B cell (primary cell): ENCODE measurements around the gene GRPR.

ENCODE experiments used
- CTCF ChIP-seq: fragments of 200-600 bp; IDR thresholded peaks from one replicate; pipeline ENCODE4 v1.8.0; 2022; ENCODE audit warnings: antibody characterized with exemption, mild to moderate bottlenecking
- EZH2 ChIP-seq: IDR thresholded peaks from 2 replicates; pipeline ENCODE4 v1.6.1; 2012; ENCODE audit warnings: borderline replicate concordance, low read depth, mild to moderate bottlenecking, moderate library complexity, low read length; ENCODE audit not compliant: insufficient read depth, poor library complexity, severe bottlenecking

- no peak for TF ChIP-seq CTCF
- TF ChIP-seq EZH2: no peak
Measured at GRCh38 chrX:16113978-16114565, 9.3 kb upstream of the GRPR start.
